ENCODE measurements around the gene IRF7.

IRF7 gene

DNA sequence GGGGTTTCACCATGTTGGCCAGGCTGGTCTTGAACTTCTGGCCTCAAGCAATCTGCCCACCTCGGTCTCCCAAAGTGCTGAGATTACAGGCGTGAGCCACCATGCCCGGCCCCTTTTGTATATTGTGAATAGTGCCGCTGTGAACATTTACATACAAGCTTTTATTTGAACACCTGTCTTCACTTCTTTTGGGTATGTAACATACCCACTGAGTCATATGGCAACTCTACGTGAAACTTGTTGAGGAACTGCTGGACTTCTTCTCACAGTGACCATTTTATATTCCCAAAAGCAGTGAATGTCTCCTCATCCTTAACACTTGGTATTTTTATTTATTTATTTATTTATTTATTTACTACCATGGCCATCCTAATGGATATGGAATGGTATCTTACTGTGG, 15.1 kb upstream of the IRF7 start:
- H3K27ac ChIP-seq, result no peak overlapping the region
- no peaks in the 10 kb centered on the region for H3K4me1 ChIP-seq (ENCODE audit: control insufficient read depth in 1 of 2, insufficient read depth in 1 of 2, low read depth in 1 of 2, low read length in 1 of 2)
- peaks cover 51% of the 10 kb centered on the region for H3K27me3 ChIP-seq
- H3K9me3 ChIP-seq, result no peaks in the 10 kb centered on the region
- no peak overlapping the region for H3K4me3 ChIP-seq (ENCODE audit: low read depth in 1 of 2, low read length in 1 of 2)
- TF ChIP-seq, protein P1, sequence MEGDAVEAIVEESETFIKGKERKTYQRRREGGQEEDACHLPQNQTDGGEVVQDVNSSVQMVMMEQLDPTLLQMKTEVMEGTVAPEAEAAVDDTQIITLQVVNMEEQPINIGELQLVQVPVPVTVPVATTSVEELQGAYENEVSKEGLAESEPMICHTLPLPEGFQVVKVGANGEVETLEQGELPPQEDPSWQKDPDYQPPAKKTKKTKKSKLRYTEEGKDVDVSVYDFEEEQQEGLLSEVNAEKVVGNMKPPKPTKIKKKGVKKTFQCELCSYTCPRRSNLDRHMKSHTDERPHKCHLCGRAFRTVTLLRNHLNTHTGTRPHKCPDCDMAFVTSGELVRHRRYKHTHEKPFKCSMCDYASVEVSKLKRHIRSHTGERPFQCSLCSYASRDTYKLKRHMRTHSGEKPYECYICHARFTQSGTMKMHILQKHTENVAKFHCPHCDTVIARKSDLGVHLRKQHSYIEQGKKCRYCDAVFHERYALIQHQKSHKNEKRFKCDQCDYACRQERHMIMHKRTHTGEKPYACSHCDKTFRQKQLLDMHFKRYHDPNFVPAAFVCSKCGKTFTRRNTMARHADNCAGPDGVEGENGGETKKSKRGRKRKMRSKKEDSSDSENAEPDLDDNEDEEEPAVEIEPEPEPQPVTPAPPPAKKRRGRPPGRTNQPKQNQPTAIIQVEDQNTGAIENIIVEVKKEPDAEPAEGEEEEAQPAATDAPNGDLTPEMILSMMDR (IDR thresholded peaks at IDR 0.05), result no peak
- H3K36me3 ChIP-seq, result no peaks in the 10 kb centered on the region

DNA sequence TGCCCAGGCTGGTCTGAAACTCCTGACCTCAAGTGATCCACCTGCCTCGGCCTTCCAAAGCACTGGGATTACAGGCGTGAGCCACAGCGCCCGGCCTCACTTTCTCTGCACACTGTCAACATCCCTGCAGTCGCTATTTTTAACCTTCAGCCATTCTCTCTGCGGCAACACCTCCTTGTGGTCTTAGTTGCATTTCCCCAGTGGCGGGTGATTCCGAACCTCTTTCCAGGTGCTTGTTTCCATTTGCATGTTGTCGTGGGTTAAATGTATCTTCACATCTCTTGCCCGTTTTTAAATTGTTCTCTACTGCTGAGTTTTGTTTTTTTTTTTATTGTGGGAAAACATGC, 13.5 kb upstream of the IRF7 start:
- H3K27ac ChIP-seq, result no peak overlapping the region
- TF ChIP-seq, protein P1 (IDR thresholded peaks at IDR 0.05), result no peak
- H3K27me3 ChIP-seq, result peaks cover 55% of the 10 kb centered on the region
- no peaks in the 10 kb centered on the region for H3K36me3 ChIP-seq
- no peaks in the 10 kb centered on the region for H3K4me1 ChIP-seq (ENCODE audit: control insufficient read depth in 1 of 2, insufficient read depth in 1 of 2, low read depth in 1 of 2, low read length in 1 of 2)
- H3K4me3 ChIP-seq (ENCODE audit: low read depth in 1 of 2, low read length in 1 of 2), result no peak overlapping the region
- no peaks in the 10 kb centered on the region for H3K9me3 ChIP-seq

DNA sequence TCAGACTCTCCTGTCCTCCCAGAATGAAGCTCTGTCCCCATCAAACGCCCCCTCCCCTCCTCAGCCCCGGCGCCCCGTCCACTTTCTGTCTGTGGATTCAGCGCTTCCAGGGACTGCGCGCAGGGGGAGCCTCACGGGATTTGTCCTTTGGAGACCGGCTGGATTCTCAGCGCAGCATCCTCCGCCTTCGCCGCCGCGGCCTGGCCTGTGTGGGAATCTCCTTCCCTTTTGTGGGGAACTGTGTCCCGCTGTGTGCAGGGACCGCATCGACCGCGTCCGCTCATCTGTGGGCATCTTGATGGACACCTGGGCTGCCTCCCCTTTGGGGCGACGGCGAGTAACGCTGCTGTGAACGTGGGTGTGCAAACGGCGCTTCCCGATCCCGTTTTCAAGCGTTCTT, 12.3 kb upstream of the IRF7 start:
- Histone ChIP-seq H3K27ac (no peak overlapping the region), H3K4me3 (ENCODE audit: low read depth in 1 of 2, low read length in 1 of 2) (no peak overlapping the region), H3K9me3 (no peaks in the 10 kb centered on the region), H3K27me3 (peaks cover 55% of the 10 kb centered on the region), H3K4me1 (ENCODE audit: control insufficient read depth in 1 of 2, insufficient read depth in 1 of 2, low read depth in 1 of 2, low read length in 1 of 2) (no peaks in the 10 kb centered on the region), H3K36me3 (no peaks in the 10 kb centered on the region)
- TF ChIP-seq, protein P1 (IDR thresholded peaks at IDR 0.05), result no peak

DNA sequence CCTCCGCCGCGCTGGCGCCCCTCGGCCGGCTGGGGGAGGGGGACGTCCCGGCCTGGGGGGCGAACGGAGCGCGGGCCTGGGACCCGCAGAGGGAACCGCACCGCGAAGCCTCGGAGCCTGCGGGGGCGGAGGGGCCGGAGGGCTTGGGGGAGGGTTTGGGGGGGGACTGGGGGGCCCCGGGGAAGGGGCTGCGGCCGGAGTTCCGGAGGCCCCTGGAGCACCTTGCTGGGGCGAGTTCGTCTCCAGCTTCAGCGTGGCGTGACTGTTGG, 11.5 kb upstream of the IRF7 start:
- Histone ChIP-seq H3K27ac (no peak overlapping the region), H3K36me3 (no peaks in the 10 kb centered on the region), H3K27me3 (peaks cover 55% of the 10 kb centered on the region), H3K9me3 (no peaks in the 10 kb centered on the region), H3K4me1 (ENCODE audit: control insufficient read depth in 1 of 2, insufficient read depth in 1 of 2, low read depth in 1 of 2, low read length in 1 of 2) (no peaks in the 10 kb centered on the region), H3K4me3 (ENCODE audit: low read depth in 1 of 2, low read length in 1 of 2) (no peak overlapping the region)
- TF ChIP-seq, protein P1 (IDR thresholded peaks at IDR 0.05), result no peak

DNA sequence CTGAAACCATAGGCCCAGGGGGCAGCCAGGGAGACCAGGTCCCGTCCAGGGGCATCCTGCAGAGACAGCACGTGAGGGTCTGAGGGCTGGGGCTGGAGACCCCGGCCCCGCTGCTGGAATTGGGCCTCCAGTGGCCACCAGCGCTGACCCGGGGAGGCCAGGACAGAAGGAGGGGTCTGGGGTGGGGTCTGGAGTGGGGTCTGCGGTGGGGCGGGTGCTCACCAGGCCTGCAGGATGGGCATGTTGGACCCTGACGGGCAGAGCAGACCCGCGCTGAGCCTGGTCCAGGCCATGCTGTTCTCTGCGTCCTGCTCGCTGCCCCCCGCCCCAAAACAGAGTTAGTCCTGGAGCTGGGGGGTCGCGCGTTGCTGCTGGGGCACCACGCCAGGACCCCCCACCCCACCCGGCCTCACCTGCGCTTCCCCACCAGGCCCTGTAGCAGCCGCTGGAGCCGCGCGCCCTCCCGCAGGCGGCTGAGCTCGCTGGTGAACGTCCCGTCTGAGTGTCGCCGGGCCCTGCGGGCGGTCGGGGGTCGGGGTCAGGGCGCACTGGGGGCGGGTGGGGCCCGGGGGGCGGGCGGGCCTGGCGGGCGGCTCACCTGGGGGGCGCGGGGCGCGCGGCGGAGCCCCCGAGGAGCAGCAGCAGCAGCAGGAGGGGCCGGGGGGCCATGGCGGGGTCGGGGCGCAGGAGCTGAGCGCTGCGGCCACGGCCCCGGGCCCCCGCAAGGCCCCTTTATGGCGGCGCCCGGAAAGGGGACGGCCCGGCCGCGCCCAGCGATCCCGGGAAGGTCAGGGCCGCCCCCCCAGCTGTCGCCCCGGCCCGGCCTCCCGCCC, 10.9 kb upstream of the IRF7 start, which contains the start of gene SCT:
Gene SCT, minus strand, starts transcription at position 707 of the 833 bp plus-strand sequence. Its CDS starts 38 bp downstream, at position 669.
- Histone ChIP-seq H3K4me3 (ENCODE audit: low read depth in 1 of 2, low read length in 1 of 2) (no peak within 1 kb of the TSS), H3K27me3 (peaks cover 55% of the 10 kb centered on the region)
- TF ChIP-seq, protein P1 (IDR thresholded peaks at IDR 0.05), result no peak

More for the DNA sequence above, 10.9 kb upstream of the IRF7 start, which contains the start of gene SCT:
- Histone ChIP-seq H3K27ac (no peak within 1 kb of the TSS), H3K9me3 (no peaks in the 10 kb centered on the region), H3K4me1 (ENCODE audit: control insufficient read depth in 1 of 2, insufficient read depth in 1 of 2, low read depth in 1 of 2, low read length in 1 of 2) (no peaks in the 10 kb centered on the region), H3K36me3 (no peaks in the 10 kb centered on the region)

Measured in neutrophil (primary cell).